PC-9 (cell line): Measurements from ENCODE around the gene SLC13A2.

Experiments
- EZH2 ChIP-seq: fragments of 200-600 bp; sonication (generic); IDR thresholded peaks from 2 replicates; pipeline ENCODE4 v1.8.0; 2017; ENCODE audit warnings: antibody characterized with exemption, low read depth
- TF ChIP-seq, protein P1 (sequence below): fragments of 200-600 bp; sonication (generic); conservative IDR thresholded peaks from 2 replicates; pipeline ENCODE4 v1.6.1; 2017; ENCODE audit warnings: mixed run types, antibody characterized with exemption, mild to moderate bottlenecking, moderate library complexity

DNA sequence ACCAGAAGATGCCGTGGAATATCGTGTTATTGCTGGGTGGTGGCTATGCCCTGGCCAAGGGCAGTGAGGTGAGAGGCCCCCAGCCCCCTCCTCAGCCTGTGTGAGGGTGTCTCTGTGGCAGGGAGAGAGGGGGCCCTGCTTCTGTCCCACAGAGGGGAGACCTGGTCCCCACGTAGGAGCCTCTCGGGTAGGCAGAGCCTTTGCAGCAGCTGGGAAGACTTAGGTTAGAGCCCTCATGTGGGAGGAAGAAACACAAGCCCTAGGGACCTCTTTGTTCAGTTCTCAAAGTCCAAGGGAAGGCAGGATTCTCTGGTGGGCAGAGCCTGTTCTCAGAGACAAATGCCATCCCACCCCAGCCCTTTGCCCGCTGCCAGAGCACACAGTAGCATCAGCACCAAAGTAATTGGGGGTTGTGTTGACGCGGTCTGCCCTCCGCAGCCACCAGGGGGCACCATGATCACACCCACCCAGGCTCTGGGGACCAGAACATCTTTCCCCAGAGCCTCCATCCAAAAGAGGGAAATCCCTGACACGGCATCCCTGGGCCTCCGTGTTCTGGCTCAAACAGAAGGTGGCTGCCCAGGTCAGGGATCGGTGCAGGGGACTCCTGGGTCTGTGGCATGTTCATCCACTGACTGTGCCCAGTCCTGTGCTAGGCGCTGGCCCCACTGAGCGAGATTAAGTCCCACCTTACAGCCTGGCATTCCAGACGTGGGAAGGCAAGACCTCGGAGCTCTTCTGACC, 21.2 kb downstream of the SLC13A2 start:
- TF ChIP-seq, protein P1, sequence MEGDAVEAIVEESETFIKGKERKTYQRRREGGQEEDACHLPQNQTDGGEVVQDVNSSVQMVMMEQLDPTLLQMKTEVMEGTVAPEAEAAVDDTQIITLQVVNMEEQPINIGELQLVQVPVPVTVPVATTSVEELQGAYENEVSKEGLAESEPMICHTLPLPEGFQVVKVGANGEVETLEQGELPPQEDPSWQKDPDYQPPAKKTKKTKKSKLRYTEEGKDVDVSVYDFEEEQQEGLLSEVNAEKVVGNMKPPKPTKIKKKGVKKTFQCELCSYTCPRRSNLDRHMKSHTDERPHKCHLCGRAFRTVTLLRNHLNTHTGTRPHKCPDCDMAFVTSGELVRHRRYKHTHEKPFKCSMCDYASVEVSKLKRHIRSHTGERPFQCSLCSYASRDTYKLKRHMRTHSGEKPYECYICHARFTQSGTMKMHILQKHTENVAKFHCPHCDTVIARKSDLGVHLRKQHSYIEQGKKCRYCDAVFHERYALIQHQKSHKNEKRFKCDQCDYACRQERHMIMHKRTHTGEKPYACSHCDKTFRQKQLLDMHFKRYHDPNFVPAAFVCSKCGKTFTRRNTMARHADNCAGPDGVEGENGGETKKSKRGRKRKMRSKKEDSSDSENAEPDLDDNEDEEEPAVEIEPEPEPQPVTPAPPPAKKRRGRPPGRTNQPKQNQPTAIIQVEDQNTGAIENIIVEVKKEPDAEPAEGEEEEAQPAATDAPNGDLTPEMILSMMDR: peak; percentile 91
- no peak for TF ChIP-seq EZH2
